Esophagus muscularis mucosa (tissue), 2 donors: ENCODE measurements around the gene ANAPC7.
"Not testable (repeated sequence)": the region's sequence is repeated elsewhere in the genome, so short reads cannot be mapped to it uniquely, and the experiment has no call there.

Experiments
- EP300 ChIP-seq: sonication (generic); formaldehyde crosslinking; IDR thresholded peaks from one replicate; pipeline ENCODE4 v1.6.1; 2017; ENCODE audit warnings: antibody characterized with exemption
- POLR2A ChIP-seq: fragments of 450-650 bp; IDR thresholded peaks from one replicate; pipeline ENCODE4 v1.6.1; 2017; ENCODE audit warnings: antibody characterized with exemption, moderate library complexity, mild to moderate bottlenecking, low read depth

- not testable (repeated sequence) for TF ChIP-seq POLR2A, EP300
Observed at GRCh38 chr12:110405126-110405662, 1.7 kb upstream of the ANAPC7 start.
